Activated T-cell treated with anti-CD3 and anti-CD28 coated beads, Interleukin-2, amount 50 U/mL, for 4 hours (primary cell): ENCODE results near the gene SLC35A1. TPM values are rescaled to one million over a fixed set of nuclear protein-coding genes. Genes with fewer than 3 reads are reported as not detected.

ENCODE experiments used
- ATAC-seq, 2 donors: fragments of 200-7000 bp; cut with Tn5 transposase; one replicate each; pipeline ENCODE4 v1.10.0; 2021
- DNase-seq: peaks from one replicate; pipeline ENCODE4 v3.0.0-alpha.2; 2020
- H3K27me3 Mint-ChIP-seq: one replicate; pipeline ENCODE4 v1.8.0; 2021; ENCODE audit warnings: low read depth, mixed read lengths
- H3K36me3 Mint-ChIP-seq: one replicate; pipeline ENCODE4 v1.8.0; 2022; ENCODE audit warnings: mixed read lengths; ENCODE audit not compliant: insufficient read depth
- H3K4me1 Mint-ChIP-seq: one replicate; pipeline ENCODE4 v1.8.0; 2021; ENCODE audit warnings: low read depth, mixed read lengths
- H3K4me3 Mint-ChIP-seq: one replicate; pipeline ENCODE4 v1.8.0; 2021; ENCODE audit warnings: mild to moderate bottlenecking, moderate library complexity, mixed read lengths
- H3K9me3 Mint-ChIP-seq: one replicate; pipeline ENCODE4 v1.8.0; 2021; ENCODE audit warnings: mixed read lengths
- total RNA-seq, 3 donors: library from RNA; stranded (reverse); gene quantifications; one replicate each; pipeline ENCODE4 v1.2.1, GENCODE V29; 2021

SLC35A1 gene
- total RNA-seq, 3 donors from 2014 or later = 7.1 to 8.9 (median 8.5) TPM

- ATAC-seq (no peak), DNase-seq (no peak)
- Mint-ChIP-seq H3K36me3 (peaks cover 47% of the 10 kb centered on the region), H3K4me3 (no peak overlapping the region), H3K9me3 (peaks cover 8% of the 10 kb centered on the region), H3K27me3 (no peaks in the 10 kb centered on the region), H3K4me1 (peaks cover 3% of the 10 kb centered on the region)
Observed at GRCh38 chr6:87541744-87542143, 69.0 kb downstream of the SLC35A1 start.

GRCh38 chr6:87543696-87544473 lies 71.1 kb downstream of the SLC35A1 start:
- DNase-seq (no peak), ATAC-seq (no peak)
- Mint-ChIP-seq H3K4me1 (no peaks in the 10 kb centered on the region), H3K9me3 (peaks cover 8% of the 10 kb centered on the region), H3K4me3 (no peak overlapping the region), H3K36me3 (peaks cover 51% of the 10 kb centered on the region), H3K27me3 (no peaks in the 10 kb centered on the region)

GRCh38 chr6:87544474-87544735 lies 71.6 kb downstream of the SLC35A1 start:
- no peaks in the 10 kb centered on the region for H3K4me1 Mint-ChIP-seq
- H3K36me3 Mint-ChIP-seq = peaks cover 46% of the 10 kb centered on the region
- no peak overlapping the region for H3K4me3 Mint-ChIP-seq
- no peak for DNase-seq
- no peaks in the 10 kb centered on the region for H3K27me3 Mint-ChIP-seq
- ATAC-seq = no peak
- peaks cover 6% of the 10 kb centered on the region for H3K9me3 Mint-ChIP-seq

GRCh38 chr6:87551799-87552198 lies 79.0 kb downstream of the SLC35A1 start:
- DNase-seq = no peak
- H3K36me3 Mint-ChIP-seq = peaks cover 32% of the 10 kb centered on the region
- no peaks in the 10 kb centered on the region for H3K9me3 Mint-ChIP-seq
- no peaks in the 10 kb centered on the region for H3K4me1 Mint-ChIP-seq
- no peak for ATAC-seq
- H3K4me3 Mint-ChIP-seq = no peak overlapping the region
- no peaks in the 10 kb centered on the region for H3K27me3 Mint-ChIP-seq

GRCh38 chr6:87553159-87553765 lies 80.5 kb downstream of the SLC35A1 start:
- H3K36me3 Mint-ChIP-seq = peaks cover 38% of the 10 kb centered on the region
- H3K9me3 Mint-ChIP-seq = no peaks in the 10 kb centered on the region
- no peak for ATAC-seq

GRCh38 chr6:87555506-87555905 lies 82.7 kb downstream of the SLC35A1 start:
- Mint-ChIP-seq H3K4me3 (no peak overlapping the region), H3K36me3 (peaks cover 31% of the 10 kb centered on the region), H3K4me1 (peaks cover 2% of the 10 kb centered on the region), H3K9me3 (no peaks in the 10 kb centered on the region), H3K27me3 (no peaks in the 10 kb centered on the region)
- no peak for ATAC-seq
- DNase-seq = no peak

More at GRCh38 chr6:87553159-87553765, 80.5 kb downstream of the SLC35A1 start:
- no peak for DNase-seq
- H3K4me1 Mint-ChIP-seq = peaks cover 2% of the 10 kb centered on the region
- no peaks in the 10 kb centered on the region for H3K27me3 Mint-ChIP-seq
- H3K4me3 Mint-ChIP-seq = no peak overlapping the region

GRCh38 chr6:87558446-87558845 lies 85.7 kb downstream of the SLC35A1 start:
- Mint-ChIP-seq H3K36me3 (peaks cover 40% of the 10 kb centered on the region), H3K4me1 (peaks cover 3% of the 10 kb centered on the region), H3K27me3 (no peaks in the 10 kb centered on the region), H3K9me3 (no peaks in the 10 kb centered on the region), H3K4me3 (no peak overlapping the region)
- ATAC-seq (no peak), DNase-seq (no peak)

- Mint-ChIP-seq H3K27me3 (no peaks in the 10 kb centered on the region), H3K4me3 (no peak overlapping the region), H3K9me3 (no peaks in the 10 kb centered on the region), H3K4me1 (peaks cover 3% of the 10 kb centered on the region), H3K36me3 (peaks cover 42% of the 10 kb centered on the region)
- no peak for DNase-seq
- ATAC-seq = no peak
Observed at GRCh38 chr6:87561017-87561416, 88.2 kb downstream of the SLC35A1 start.

Other genes with a start within 250 kb of the SLC35A1 start
- 10 to 100 TPM in 1 of 3 donors, 1 to 10 TPM in 2; 9.6 to 10.7 (median 10.0) TPM for gene SMIM8, start 150.4 kb upstream of the SLC35A1 start, total RNA-seq
- gene GJB7, start 143.7 kb upstream of the SLC35A1 start, total RNA-seq = not detected
- gene C6orf163, start 128.2 kb upstream of the SLC35A1 start, total RNA-seq = 1 to 10 TPM in 1 of 3 donors, under 1 TPM in 2; 0.71 to 1.0 (median 0.76) TPM
- gene CFAP206, start 65.0 kb upstream of the SLC35A1 start, total RNA-seq = not detected
- gene RARS2, start 117.0 kb downstream of the SLC35A1 start, total RNA-seq = 10 to 100 TPM; 16.8 to 20.9 (median 19.6) TPM
- gene ORC3, start 117.2 kb downstream of the SLC35A1 start, total RNA-seq = 10 to 100 TPM; 22.7 to 25.7 (median 23.9) TPM
- gene AKIRIN2, start 229.3 kb downstream of the SLC35A1 start, total RNA-seq = 10 to 100 TPM; 43.8 to 61.4 (median 54.2) TPM